K562 (cell line): ENCODE data around the gene CTBP2. TPM values are rescaled to one million over a fixed set of nuclear protein-coding genes. Genes with fewer than 3 reads are reported as not detected.

ENCODE experiments used
- ATAC-seq: fragments of 200-7000 bp; cut with Tn5 transposase; 3 replicates; pipeline ENCODE4 v1.9.1; 2020; ENCODE audit warnings: moderate library complexity
- BruUV-seq: library from RNA; stranded (reverse); fragments of 400-500 nt; replicated peaks from 2 replicates; lab custom pipeline; 2021; lab: Mats Ljungman, UMichigan
- CTCF ChIA-PET: fragments of 300-600 bp; formaldehyde crosslinking; extraction: SDS; loops from one replicate; lab custom pipeline; 2021; ENCODE audit warnings: low intra/inter-chr PET ratio; lab: Yijun Ruan, JAX
- POLR2A ChIA-PET: fragments of 300-600, 350-650 bp; sonication (Branson Sonifier 250); formaldehyde crosslinking; extraction: SDS; loops from one replicate; lab custom pipeline; 2021; ENCODE audit warnings: antibody characterized with exemption, inconsistent platforms; lab: Yijun Ruan, JAX
- DNase-seq, 4 experiments: peaks; one replicate each; pipeline versions ENCODE4 v3.0.0 to v3.0.0-alpha.2; 2011 to 2018; ENCODE audit warnings: low spot score in 3 of 4, mixed read lengths in 3 of 4; ENCODE audit errors: extremely low read depth in 1 of 4
- FAIRE-seq: peaks from 2 replicates; lab custom pipeline; 2011; peaks lifted over from hg19 to GRCh38; lab: Jason Lieb, UNC
- H2AFZ ChIP-seq: 2 replicates; pipeline ENCODE4 v1.6.0; 2011; ENCODE audit warnings: low read depth, low read length, control low read depth, inconsistent platforms
- H3K27ac ChIP-seq: fragments of 200-600 bp; 3 replicates; pipeline ENCODE4 v1.8.0; 2011; ENCODE audit warnings: low read depth, mild to moderate bottlenecking, control low read depth, inconsistent platforms, low read length, moderate library complexity, mixed read lengths; ENCODE audit errors: extremely low read depth
- H3K27me3 ChIP-seq, 2 experiments: fragments of 300-600 bp in 1 of 2; 2 replicates in 1 of 2; 3 replicates in 1 of 2; pipeline versions ENCODE4 v1.6.0 to v1.8.0; 2011; ENCODE audit warnings: inconsistent platforms in 2 of 2, low read length in 2 of 2, mild to moderate bottlenecking in 1 of 2, mixed read lengths in 1 of 2, moderate library complexity in 1 of 2; ENCODE audit not compliant: control insufficient read depth in 2 of 2, insufficient read depth in 2 of 2
- H3K36me3 ChIP-seq: fragments of 300-600 bp; 3 replicates; pipeline ENCODE4 v1.8.0; 2011; ENCODE audit warnings: mild to moderate bottlenecking, low read length, inconsistent platforms; ENCODE audit not compliant: control insufficient read depth, insufficient read depth
- H3K4me1 ChIP-seq, 2 experiments: fragments of 200-600 bp in 1 of 2; replicated peaks in 1 of 2; 2 replicates in 1 of 2; 3 replicates in 1 of 2; pipeline versions ENCODE4 v1.5.1 to v1.8.0; 2011; ENCODE audit warnings: inconsistent platforms in 2 of 2, low read length in 2 of 2, mild to moderate bottlenecking in 1 of 2, mixed read lengths in 1 of 2, moderate library complexity in 1 of 2; ENCODE audit not compliant: control insufficient read depth in 2 of 2, insufficient read depth in 2 of 2
- H3K4me2 ChIP-seq: 2 replicates; pipeline ENCODE4 v1.6.1; 2011; ENCODE audit warnings: low read length, control low read depth, inconsistent platforms, mixed read lengths; ENCODE audit not compliant: insufficient read depth
- H3K4me3 ChIP-seq: fragments of 200-600 bp; sonication (generic), shearing (Covaris generic); 2 replicates; pipeline ENCODE4 v1.5.1; 2016; ENCODE audit warnings: control low read depth, inconsistent platforms
- H3K79me2 ChIP-seq: fragments of 200-600 bp; 3 replicates; pipeline ENCODE4 v1.8.0; 2011; ENCODE audit warnings: low read length, inconsistent platforms; ENCODE audit not compliant: control insufficient read depth, insufficient read depth
- H3K9ac ChIP-seq, 2 experiments: 2 replicates each; pipeline versions ENCODE4 v1.6.0 to v1.6.1; 2011; ENCODE audit warnings: low read depth in 2 of 2, low read length in 2 of 2, control low read depth in 1 of 2, inconsistent platforms in 1 of 2, mild to moderate bottlenecking in 1 of 2, mixed read lengths in 1 of 2; ENCODE audit not compliant: insufficient read depth in 1 of 2
- H3K9me1 ChIP-seq: one replicate; pipeline ENCODE4 v1.6.0; 2011; ENCODE audit warnings: inconsistent platforms, mild to moderate bottlenecking, low read length, moderate library complexity; ENCODE audit not compliant: control insufficient read depth, insufficient read depth
- H3K9me3 ChIP-seq: replicated peaks from 2 replicates; pipeline ENCODE4 v1.5.1; 2011; ENCODE audit warnings: low read depth, low read length, inconsistent platforms; ENCODE audit not compliant: control insufficient read depth, insufficient read depth
- H4K20me1 ChIP-seq: replicated peaks from 2 replicates; pipeline ENCODE4 v1.6.1; 2011; ENCODE audit warnings: low read length, inconsistent platforms, mixed read lengths; ENCODE audit not compliant: control insufficient read depth, insufficient read depth
- CTCFL ChIP-seq: IDR thresholded peaks from 2 replicates; pipeline ENCODE4 v1.6.1; 2011; ENCODE audit warnings: borderline replicate concordance, low read depth, mild to moderate bottlenecking, moderate library complexity, low read length; ENCODE audit not compliant: insufficient read depth, poor library complexity, severe bottlenecking
- GTF2F1 ChIP-seq: IDR thresholded peaks from 2 replicates; pipeline ENCODE4 v1.6.1; 2011; ENCODE audit warnings: low read depth, low read length, improper control_type of control experiment
- HLTF ChIP-seq: fragments of 450-650 bp; IDR thresholded peaks from 2 replicates; pipeline ENCODE4 v1.6.1; 2016
- NFIC ChIP-seq: fragments of 450-650 bp; IDR thresholded peaks from 2 replicates; pipeline ENCODE4 v1.6.1; 2017; ENCODE audit warnings: mild to moderate bottlenecking, inconsistent platforms
- TAF9B ChIP-seq: fragments of 450-650 bp; IDR thresholded peaks from 2 replicates; pipeline ENCODE4 v1.6.1; 2018; ENCODE audit warnings: mild to moderate bottlenecking; ENCODE audit not compliant: partially characterized antibody
- WHSC1 ChIP-seq: IDR thresholded peaks from one replicate; pipeline ENCODE4 v1.6.1; 2012; ENCODE audit warnings: low read length, control low read depth, inconsistent platforms
- ZBED1 ChIP-seq: IDR thresholded peaks from 2 replicates; pipeline ENCODE4 v1.6.1; 2014
- ZNF175 ChIP-seq: fragments of 200-800 bp; sonication (Bioruptor generic); IDR thresholded peaks from 2 replicates; pipeline ENCODE4 v1.6.1; 2016; ENCODE audit warnings: low read depth, mild to moderate bottlenecking, missing genetic modification characterization, missing compliant biosample characterization
- ZNF518B ChIP-seq: fragments of 250-450 bp; sonication (Bioruptor Pico); IDR thresholded peaks from 2 replicates; pipeline ENCODE4 v1.5.0; 2021; ENCODE audit warnings: mild to moderate bottlenecking, moderate library complexity
- ZNF586 ChIP-seq: fragments of 450-650 bp; formaldehyde crosslinking; conservative IDR thresholded peaks from 2 replicates; pipeline ENCODE4 v1.4.0; 2020; ENCODE audit warnings: mild to moderate bottlenecking, moderate library complexity
- WGBS: fragments of 100-300 bp; shearing (Covaris generic); methylation state at CpG from one replicate; pipeline ENCODE4 v1.1.6; 2016; ENCODE audit warnings: low coverage, mixed read lengths; ENCODE audit not compliant: insufficient coverage; ENCODE audit errors: missing lambda C conversion rate; 5-methylcytosine and 5-hydroxymethylcytosine counted together
- in situ Hi-C: fragments of 300-500 bp; cut with MboI; formaldehyde crosslinking; loops from 4 replicates; pipeline ENCODE4 v1.15.0; 2018; ENCODE audit warnings: inconsistent platforms, mixed read lengths
- intact Hi-C: fragments of 100-400 bp; cut with micrococcal nuclease; formaldehyde crosslinking; loops from 2 replicates; pipeline ENCODE4 v1.14.2; 2022
- polyA plus RNA-seq, 8 experiments: library from polyadenylated mRNA; depleted of rRNA in 4 of 8; stranded (reverse) in 5 of 8; unstranded in 3 of 8; fragments of >200 nt; fragmentation: Nextera tagmentation in 2 of 8; fragmentation: Illumina TruSeq in 1 of 8; extraction: Ambion mirVana in 2 of 8; extraction: Trizol in 1 of 8; gene quantifications; 2 replicates each; pipeline versions ENCODE4 v1.2.1 to v1.2.3, GENCODE V29; 2011 to 2014; ENCODE audit warnings: inconsistent platforms in 1 of 8, missing spikeins in 1 of 8
- total RNA-seq, 7 experiments: library from RNA; depleted of rRNA in 6 of 7; stranded (reverse); fragments of >200 nt in 6 of 7; fragmentation: Illumina TruSeq in 2 of 7; extraction: Trizol in 2 of 7; gene quantifications; 2 replicates each; pipeline versions ENCODE4 v1.2.1 to v1.2.3, GENCODE V29; 2011 to 2021; ENCODE audit warnings: low replicate concordance in 1 of 7

Gene CTBP2
- total and polyA plus RNA-seq, 9 of the 15 experiments (the other 6 are each of a cell fraction or from before 2014, with no cell fraction given), result 1.3 to 8.8 (median 5.1) TPM

- H3K36me3 ChIP-seq, result peaks cover 29% of the 10 kb centered on the region; the same call in 2 of the 3 replicates
- H4K20me1 ChIP-seq, result peaks cover 43% of the 10 kb centered on the region
- TF ChIP-seq NFIC (peak; percentile 37; the same call in 1 of the 2 replicates), ZNF586 (no peak)
- H3K9ac ChIP-seq, result no peak overlapping the region
- ATAC-seq, result peak; percentile 46
- H3K9me3 ChIP-seq, result no peaks in the 10 kb centered on the region
- CTCF ChIA-PET, result no interaction called here
- H3K27me3 ChIP-seq, result no peaks in the 10 kb centered on the region
- peaks cover 99% of the 10 kb centered on the region for H3K79me2 ChIP-seq
- POLR2A ChIA-PET, result interaction anchor here (0.6 to 0.8 kb wide), 3 partner anchors 24 to 35 kb away, joined by 3 to 4 read pairs (median 3); no protein-coding TSS in a partner anchor
- no peak for FAIRE-seq
- no TSS peak for BruUV-seq
- peaks cover 5 to 8% of the 10 kb centered on the region in 2 experiments; a peak in 3 of 5 replicates for H3K4me1 ChIP-seq
- H3K9me1 ChIP-seq, result peaks cover 11% of the 10 kb centered on the region
- H2AFZ ChIP-seq, result no peak overlapping the region
- no peak overlapping the region for H3K27ac ChIP-seq
- WGBS, result 81% methylated on average over 10 of the region's 13 CpGs
- in situ Hi-C loops (no loop called here), intact Hi-C loops (no loop called here)
- no peak overlapping the region for H3K4me2 ChIP-seq
- DNase-seq, result no peak
- no peak overlapping the region for H3K4me3 ChIP-seq
Observed at GRCh38 chr10:125123476-125124114, 36.8 kb downstream of the CTBP2 start.

- H2AFZ ChIP-seq, result no peak overlapping the region
- WGBS, result 91% methylated on average over 8 of the region's 8 CpGs
- H3K9ac ChIP-seq, result no peak overlapping the region
- no peak overlapping the region for H3K4me3 ChIP-seq
- ChIA-PET POLR2A (no interaction called here), CTCF (no interaction called here)
- H3K9me1 ChIP-seq, result peaks cover 11% of the 10 kb centered on the region
- H3K9me3 ChIP-seq, result no peaks in the 10 kb centered on the region
- no peaks in the 10 kb centered on the region for H3K27me3 ChIP-seq
- no peak for FAIRE-seq
- H3K4me1 ChIP-seq, result peaks cover 5 to 8% of the 10 kb centered on the region in 2 experiments; a peak in 3 of 5 replicates
- intact Hi-C loops (no loop called here), in situ Hi-C loops (no loop called here)
- DNase-seq, result no peak
- peaks cover 96% of the 10 kb centered on the region for H3K79me2 ChIP-seq
- peaks cover 23% of the 10 kb centered on the region; the same call in 2 of the 3 replicates for H3K36me3 ChIP-seq
- H3K4me2 ChIP-seq, result no peak overlapping the region
- BruUV-seq, result no TSS peak
- no peak for ATAC-seq
- H3K27ac ChIP-seq, result no peak overlapping the region
- peaks cover 40% of the 10 kb centered on the region for H4K20me1 ChIP-seq
- TF ChIP-seq WHSC1, result no peak
- no peak for TF ChIP-seq ZNF518B
- no peak for TF ChIP-seq GTF2F1
- no peak for TF ChIP-seq HLTF
- no peak for TF ChIP-seq TAF9B
- TF ChIP-seq CTCFL, result no peak
- no peak for TF ChIP-seq ZBED1
- TF ChIP-seq ZNF175 (CRISPR knock-in tag), result no peak
Observed at GRCh38 chr10:125122566-125122965, 37.8 kb downstream of the CTBP2 start.
